K562 (cell line): Measurements from ENCODE around the gene SSTR5. TPM values are rescaled to one million over a fixed set of nuclear protein-coding genes. Genes with fewer than 3 reads are reported as not detected.

Source experiments
- TSHZ1 ChIP-seq: fragments of 250-450 bp; sonication (Bioruptor Pico); IDR thresholded peaks from 2 replicates; pipeline ENCODE4 v1.4.0; 2020; ENCODE audit warnings: mild to moderate bottlenecking, moderate library complexity
- ZNF41 ChIP-seq: fragments of 250-450 bp; sonication (Bioruptor Pico); conservative IDR thresholded peaks from 2 replicates; pipeline ENCODE4 v1.4.0; 2020; ENCODE audit warnings: mild to moderate bottlenecking
- ZNF444 ChIP-seq: fragments of 250-450 bp; sonication (Bioruptor Pico); IDR thresholded peaks from 2 replicates; pipeline ENCODE4 v1.4.0; 2020; ENCODE audit warnings: mild to moderate bottlenecking, moderate library complexity
- ZNF707 ChIP-seq: fragments of 250-450 bp; sonication (Bioruptor Pico); conservative IDR thresholded peaks from 2 replicates; pipeline ENCODE4 v1.8.0; 2022; ENCODE audit warnings: inconsistent platforms, mild to moderate bottlenecking, moderate library complexity
- polyA plus RNA-seq, 8 experiments: library from polyadenylated mRNA; depleted of rRNA in 4 of 8; stranded (reverse) in 5 of 8; unstranded in 3 of 8; fragments of >200 nt; fragmentation: Nextera tagmentation in 2 of 8; fragmentation: Illumina TruSeq in 1 of 8; extraction: Ambion mirVana in 2 of 8; extraction: Trizol in 1 of 8; gene quantifications; 2 replicates each; pipeline versions ENCODE4 v1.2.1 to v1.2.3, GENCODE V29; 2011 to 2014; ENCODE audit warnings: inconsistent platforms in 1 of 8, missing spikeins in 1 of 8
- total RNA-seq, 7 experiments: library from RNA; depleted of rRNA in 6 of 7; stranded (reverse); fragments of >200 nt in 6 of 7; fragmentation: Illumina TruSeq in 2 of 7; extraction: Trizol in 2 of 7; gene quantifications; 2 replicates each; pipeline versions ENCODE4 v1.2.1 to v1.2.3, GENCODE V29; 2011 to 2021; ENCODE audit warnings: low replicate concordance in 1 of 7
- TF ChIP-seq, protein P1 (sequence below), 2 experiments: fragments of 450-650 bp; formaldehyde crosslinking in 1 of 2; IDR thresholded peaks; 2 replicates each; pipeline versions ENCODE4 v1.4.0 to v1.6.1; 2014 to 2020; ENCODE audit warnings: mild to moderate bottlenecking in 2 of 2, borderline replicate concordance in 1 of 2, low read depth in 1 of 2
- TF ChIP-seq, protein P2 (sequence below): IDR thresholded peaks from 2 replicates; pipeline ENCODE4 v1.6.1; 2012; ENCODE audit warnings: low read depth, low read length, improper control_type of control experiment, borderline replicate concordance
- TF ChIP-seq, protein P3 (sequence below): sonication (generic); formaldehyde crosslinking; IDR thresholded peaks from 2 replicates; pipeline ENCODE4 v1.8.1; 2022; ENCODE audit warnings: missing genetic modification reagents

Gene SSTR5
- total and polyA plus RNA-seq, 9 of the 15 experiments (the other 6 are each of a cell fraction or from before 2014, with no cell fraction given) = not detected

DNA sequence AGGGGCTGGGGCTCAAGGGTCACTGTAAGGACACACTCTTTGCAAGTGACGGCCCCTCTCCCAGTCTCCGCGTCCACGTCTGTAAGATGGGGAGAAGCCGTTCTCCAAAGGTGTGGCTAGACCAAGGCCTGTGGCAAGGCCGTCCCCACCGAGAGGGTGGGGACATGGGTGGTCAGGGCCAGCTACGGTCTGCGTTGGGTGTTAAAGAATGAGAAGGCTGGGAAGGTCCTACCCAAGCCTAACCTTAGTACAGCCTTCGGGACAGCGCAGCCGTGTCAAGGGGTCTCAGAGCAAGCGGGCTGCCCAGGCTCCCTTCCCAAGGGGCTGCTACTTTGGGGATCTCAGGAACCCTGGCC, 21.6 kb downstream of the SSTR5 start (continued):
- TF ChIP-seq, protein P1, sequence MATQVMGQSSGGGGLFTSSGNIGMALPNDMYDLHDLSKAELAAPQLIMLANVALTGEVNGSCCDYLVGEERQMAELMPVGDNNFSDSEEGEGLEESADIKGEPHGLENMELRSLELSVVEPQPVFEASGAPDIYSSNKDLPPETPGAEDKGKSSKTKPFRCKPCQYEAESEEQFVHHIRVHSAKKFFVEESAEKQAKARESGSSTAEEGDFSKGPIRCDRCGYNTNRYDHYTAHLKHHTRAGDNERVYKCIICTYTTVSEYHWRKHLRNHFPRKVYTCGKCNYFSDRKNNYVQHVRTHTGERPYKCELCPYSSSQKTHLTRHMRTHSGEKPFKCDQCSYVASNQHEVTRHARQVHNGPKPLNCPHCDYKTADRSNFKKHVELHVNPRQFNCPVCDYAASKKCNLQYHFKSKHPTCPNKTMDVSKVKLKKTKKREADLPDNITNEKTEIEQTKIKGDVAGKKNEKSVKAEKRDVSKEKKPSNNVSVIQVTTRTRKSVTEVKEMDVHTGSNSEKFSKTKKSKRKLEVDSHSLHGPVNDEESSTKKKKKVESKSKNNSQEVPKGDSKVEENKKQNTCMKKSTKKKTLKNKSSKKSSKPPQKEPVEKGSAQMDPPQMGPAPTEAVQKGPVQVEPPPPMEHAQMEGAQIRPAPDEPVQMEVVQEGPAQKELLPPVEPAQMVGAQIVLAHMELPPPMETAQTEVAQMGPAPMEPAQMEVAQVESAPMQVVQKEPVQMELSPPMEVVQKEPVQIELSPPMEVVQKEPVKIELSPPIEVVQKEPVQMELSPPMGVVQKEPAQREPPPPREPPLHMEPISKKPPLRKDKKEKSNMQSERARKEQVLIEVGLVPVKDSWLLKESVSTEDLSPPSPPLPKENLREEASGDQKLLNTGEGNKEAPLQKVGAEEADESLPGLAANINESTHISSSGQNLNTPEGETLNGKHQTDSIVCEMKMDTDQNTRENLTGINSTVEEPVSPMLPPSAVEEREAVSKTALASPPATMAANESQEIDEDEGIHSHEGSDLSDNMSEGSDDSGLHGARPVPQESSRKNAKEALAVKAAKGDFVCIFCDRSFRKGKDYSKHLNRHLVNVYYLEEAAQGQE (IDR thresholded peaks at IDR 0.05; ENCODE audit: borderline replicate concordance) = no peak
- TF ChIP-seq, protein P1 (CRISPR knock-in tag; IDR thresholded peaks at IDR 0.05; ENCODE audit: low read depth) = no peak
- no peak for TF ChIP-seq ZNF444
- TF ChIP-seq TSHZ1 = no peak
- TF ChIP-seq, protein P2, sequence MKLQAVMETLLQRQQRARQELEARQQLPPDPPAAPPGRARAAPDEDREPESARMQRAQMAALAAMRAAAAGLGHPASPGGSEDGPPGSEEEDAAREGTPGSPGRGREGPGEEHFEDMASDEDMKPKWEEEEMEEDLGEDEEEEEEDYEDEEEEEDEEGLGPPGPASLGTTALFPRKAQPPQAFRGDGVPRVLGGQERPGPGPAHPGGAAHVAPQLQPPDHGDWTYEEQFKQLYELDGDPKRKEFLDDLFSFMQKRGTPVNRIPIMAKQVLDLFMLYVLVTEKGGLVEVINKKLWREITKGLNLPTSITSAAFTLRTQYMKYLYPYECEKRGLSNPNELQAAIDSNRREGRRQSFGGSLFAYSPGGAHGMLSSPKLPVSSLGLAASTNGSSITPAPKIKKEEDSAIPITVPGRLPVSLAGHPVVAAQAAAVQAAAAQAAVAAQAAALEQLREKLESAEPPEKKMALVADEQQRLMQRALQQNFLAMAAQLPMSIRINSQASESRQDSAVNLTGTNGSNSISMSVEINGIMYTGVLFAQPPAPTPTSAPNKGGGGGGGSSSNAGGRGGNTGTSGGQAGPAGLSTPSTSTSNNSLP = no peak
- no peak for TF ChIP-seq ZNF707 (CRISPR knock-in tag)
- TF ChIP-seq, protein P3, sequence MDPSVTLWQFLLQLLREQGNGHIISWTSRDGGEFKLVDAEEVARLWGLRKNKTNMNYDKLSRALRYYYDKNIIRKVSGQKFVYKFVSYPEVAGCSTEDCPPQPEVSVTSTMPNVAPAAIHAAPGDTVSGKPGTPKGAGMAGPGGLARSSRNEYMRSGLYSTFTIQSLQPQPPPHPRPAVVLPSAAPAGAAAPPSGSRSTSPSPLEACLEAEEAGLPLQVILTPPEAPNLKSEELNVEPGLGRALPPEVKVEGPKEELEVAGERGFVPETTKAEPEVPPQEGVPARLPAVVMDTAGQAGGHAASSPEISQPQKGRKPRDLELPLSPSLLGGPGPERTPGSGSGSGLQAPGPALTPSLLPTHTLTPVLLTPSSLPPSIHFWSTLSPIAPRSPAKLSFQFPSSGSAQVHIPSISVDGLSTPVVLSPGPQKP (CRISPR knock-in tag) = no peak
- TF ChIP-seq ZNF41 (CRISPR knock-in tag) = no peak
